H1 (cell line): ENCODE data around the gene KCNMA1. TPM values are rescaled to one million over a fixed set of nuclear protein-coding genes. Genes with fewer than 3 reads are reported as not detected.

Experiments
- CTCF ChIA-PET: fragments of 300-600 bp; sonication (Branson Sonifier 250); formaldehyde crosslinking; loops from one replicate; lab custom pipeline; 2021; ENCODE audit not compliant: partially characterized antibody; lab: Charles Lee
- POLR2A ChIA-PET: fragments of 300-600 bp; sonication (Branson Sonifier 250); formaldehyde crosslinking; loops from one replicate; lab custom pipeline; 2021; ENCODE audit warnings: inconsistent platforms; ENCODE audit not compliant: partially characterized antibody; lab: Charles Lee
- DNase-seq, 2 experiments: peaks; one replicate each; pipeline versions ENCODE4 v3.0.0 to v3.0.0-alpha.2; 2010 to 2022; ENCODE audit warnings: low spot score in 2 of 2, low read depth in 1 of 2, mixed read lengths in 1 of 2
- FAIRE-seq: peaks from 2 replicates; lab custom pipeline; 2011; peaks lifted over from hg19 to GRCh38; lab: Jason Lieb, UNC
- H2AFZ ChIP-seq: 2 replicates; pipeline ENCODE4 v1.8.1; 2012; ENCODE audit warnings: low read length, inconsistent platforms
- H2AK5ac ChIP-seq: 2 replicates; pipeline ENCODE4 v1.6.1; 2013; ENCODE audit warnings: low read depth, low read length
- H2BK120ac ChIP-seq: replicated peaks from 2 replicates; pipeline ENCODE3; 2013; ENCODE audit warnings: low read depth, low read length, inconsistent platforms
- H2BK12ac ChIP-seq: 2 replicates; pipeline ENCODE4 v1.6.1; 2013; ENCODE audit warnings: low read depth, low read length
- H2BK15ac ChIP-seq: 2 replicates; pipeline ENCODE4 v1.6.1; 2013; ENCODE audit warnings: low read length
- H2BK20ac ChIP-seq: 2 replicates; pipeline ENCODE4 v1.6.1; 2013; ENCODE audit warnings: low read length
- H2BK5ac ChIP-seq: 2 replicates; pipeline ENCODE4 v1.6.1; 2013; ENCODE audit warnings: low read depth, low read length
- H3K14ac ChIP-seq: 2 replicates; pipeline ENCODE4 v1.6.1; 2013; ENCODE audit warnings: inconsistent platforms; ENCODE audit not compliant: insufficient read length
- H3K18ac ChIP-seq: 2 replicates; pipeline ENCODE4 v1.6.1; 2013; ENCODE audit warnings: low read length; ENCODE audit errors: extremely low read depth
- H3K23ac ChIP-seq: 2 replicates; pipeline ENCODE4 v1.6.1; 2013; ENCODE audit warnings: inconsistent platforms; ENCODE audit not compliant: insufficient read length
- H3K23me2 ChIP-seq: 2 replicates; pipeline ENCODE4 v1.6.1; 2013; ENCODE audit warnings: low read depth, low read length
- H3K27ac ChIP-seq: 2 replicates; pipeline ENCODE4 v1.6.1; 2011; ENCODE audit warnings: low read depth, low read length, inconsistent platforms
- H3K27me3 ChIP-seq, 4 experiments: replicated peaks in 1 of 4; 1 replicate in 1 of 4; 2 replicates in 3 of 4; pipeline versions ENCODE4 v1.6.1 to v1.8.1; 2011 to 2013; ENCODE audit warnings: low read length in 3 of 4, mild to moderate bottlenecking in 3 of 4, inconsistent platforms in 2 of 4, mixed read lengths in 2 of 4, moderate library complexity in 1 of 4; ENCODE audit not compliant: control insufficient read depth in 3 of 4, insufficient read depth in 3 of 4; ENCODE audit errors: extremely low read depth in 1 of 4
- H3K36me3 ChIP-seq, 4 experiments: 2 replicates each; pipeline versions ENCODE4 v1.6.1 to v1.8.1; 2011 to 2013; ENCODE audit warnings: mild to moderate bottlenecking in 4 of 4, low read length in 3 of 4, moderate library complexity in 2 of 4, control low read depth in 1 of 4, inconsistent platforms in 1 of 4; ENCODE audit not compliant: insufficient read depth in 4 of 4, control insufficient read depth in 2 of 4
- H3K4ac ChIP-seq: replicated peaks from 2 replicates; pipeline ENCODE3; 2013; ENCODE audit warnings: low read length, low read depth, mixed read lengths, inconsistent platforms; ENCODE audit not compliant: insufficient read length
- H3K4me1 ChIP-seq, 4 experiments: replicated peaks in 1 of 4; 1 replicate in 1 of 4; 2 replicates in 3 of 4; pipeline versions ENCODE4 v1.6.1 to v1.8.1; 2011 to 2013; ENCODE audit warnings: low read length in 3 of 4, inconsistent platforms in 2 of 4, mixed read lengths in 1 of 4; ENCODE audit not compliant: insufficient read depth in 4 of 4, control insufficient read depth in 3 of 4
- H3K4me2 ChIP-seq, 2 experiments: 2 replicates each; pipeline versions ENCODE4 v1.6.1 to v1.8.1; 2011 to 2013; ENCODE audit warnings: low read depth in 2 of 2, low read length in 2 of 2, control low read depth in 1 of 2, inconsistent platforms in 1 of 2, mild to moderate bottlenecking in 1 of 2; ENCODE audit not compliant: insufficient read depth in 1 of 2
- H3K4me3 ChIP-seq, 4 experiments: fragments of 200-600, 300-600 bp in 1 of 4; sonication (generic), shearing (Covaris generic), sonication (Bioruptor Twin) in 1 of 4; 2 replicates each; pipeline versions ENCODE4 v1.5.1 to v1.8.1; 2011 to 2016; ENCODE audit warnings: low read length in 4 of 4, low read depth in 3 of 4, control low read depth in 2 of 4, inconsistent platforms in 2 of 4, mild to moderate bottlenecking in 2 of 4, mixed read lengths in 1 of 4, moderate library complexity in 1 of 4; ENCODE audit not compliant: insufficient read depth in 2 of 4; ENCODE audit errors: extremely low read depth in 1 of 4
- H3K56ac ChIP-seq: replicated peaks from 2 replicates; pipeline ENCODE3; 2013; ENCODE audit warnings: low read depth, mild to moderate bottlenecking, mixed read lengths, low read length, inconsistent platforms; ENCODE audit not compliant: insufficient read length
- H3K79me1 ChIP-seq: 2 replicates; pipeline ENCODE4 v1.6.1; 2013; ENCODE audit warnings: low read depth, low read length, control low read depth
- H3K79me2 ChIP-seq, 2 experiments: 2 replicates each; pipeline versions ENCODE4 v1.6.1 to v1.8.1; 2012 to 2013; ENCODE audit warnings: low read length in 2 of 2, mild to moderate bottlenecking in 2 of 2, inconsistent platforms in 1 of 2; ENCODE audit not compliant: insufficient read depth in 2 of 2, control insufficient read depth in 1 of 2
- H3K9ac ChIP-seq, 4 experiments: replicated peaks in 1 of 4; 1 replicate in 1 of 4; 2 replicates in 3 of 4; pipeline versions ENCODE4 v1.6.1 to v1.8.1; 2011 to 2013; ENCODE audit warnings: low read depth in 3 of 4, low read length in 3 of 4, control low read depth in 2 of 4, mild to moderate bottlenecking in 2 of 4, moderate library complexity in 2 of 4, inconsistent platforms in 1 of 4; ENCODE audit errors: extremely low read depth in 1 of 4
- H3K9me3 ChIP-seq, 2 experiments: 2 replicates each; pipeline versions ENCODE4 v1.6.1 to v1.8.1; 2012 to 2013; ENCODE audit warnings: mild to moderate bottlenecking in 2 of 2, moderate library complexity in 2 of 2, control low read depth in 1 of 2, inconsistent platforms in 1 of 2, low read depth in 1 of 2, low read length in 1 of 2, mixed read lengths in 1 of 2; ENCODE audit not compliant: insufficient read depth in 2 of 2
- H4K20me1 ChIP-seq, 2 experiments: replicated peaks in 1 of 2; 2 replicates each; pipeline versions ENCODE3 to v1.8.1; 2011 to 2013; ENCODE audit warnings: inconsistent platforms in 2 of 2, low read length in 2 of 2, mild to moderate bottlenecking in 1 of 2; ENCODE audit not compliant: insufficient read depth in 2 of 2, control insufficient read depth in 1 of 2
- H4K5ac ChIP-seq: 2 replicates; pipeline ENCODE4 v1.6.1; 2013; ENCODE audit warnings: low read length, low read depth, mixed read lengths, inconsistent platforms; ENCODE audit not compliant: insufficient read length
- H4K8ac ChIP-seq: 2 replicates; pipeline ENCODE4 v1.8.0; 2013; ENCODE audit warnings: mild to moderate bottlenecking, moderate library complexity, low read length, inconsistent platforms; ENCODE audit not compliant: insufficient read depth; ENCODE audit errors: extremely low read depth
- H4K91ac ChIP-seq: replicated peaks from 2 replicates; pipeline ENCODE3; 2013; ENCODE audit warnings: low read length, mixed read lengths, inconsistent platforms; ENCODE audit not compliant: insufficient read length
- CEBPB ChIP-seq: IDR thresholded peaks from 2 replicates; pipeline ENCODE4 v1.6.1; 2012; ENCODE audit warnings: low read depth, low read length
- CHD2 ChIP-seq: IDR thresholded peaks from 2 replicates; pipeline ENCODE4 v1.6.1; 2012; ENCODE audit warnings: low read length, improper control_type of control experiment
- EP300 ChIP-seq, 2 experiments: IDR thresholded peaks; 1 replicate in 1 of 2; 2 replicates in 1 of 2; pipeline ENCODE4 v1.6.1; 2011 to 2012; ENCODE audit warnings: low read depth in 2 of 2, low read length in 2 of 2, mild to moderate bottlenecking in 2 of 2, borderline replicate concordance in 1 of 2, inconsistent platforms in 1 of 2, moderate library complexity in 1 of 2
- EZH2 ChIP-seq: fragments of 200-600 bp; sonication (generic); IDR thresholded peaks from 2 replicates; pipeline ENCODE4 v1.7.1; 2012; ENCODE audit warnings: low read depth, mild to moderate bottlenecking, moderate library complexity, low read length, inconsistent platforms; ENCODE audit not compliant: severe bottlenecking
- HDAC2 ChIP-seq, 2 experiments: fragments of 300-600 bp in 1 of 2; sonication (generic) in 1 of 2; IDR thresholded peaks; 2 replicates each; pipeline ENCODE4 v1.6.1; 2011 to 2012; ENCODE audit warnings: low read depth in 2 of 2, low read length in 2 of 2, mild to moderate bottlenecking in 2 of 2, moderate library complexity in 2 of 2, borderline replicate concordance in 1 of 2, inconsistent platforms in 1 of 2
- JUN ChIP-seq: IDR thresholded peaks from 2 replicates; pipeline ENCODE4 v1.6.1; 2011; ENCODE audit warnings: low read depth, mild to moderate bottlenecking, improper control_type of control experiment, low read length
- MAX ChIP-seq: IDR thresholded peaks from 2 replicates; pipeline ENCODE4 v1.6.1; 2012; ENCODE audit warnings: inconsistent platforms
- PHF8 ChIP-seq: fragments of 200-600 bp; sonication (generic); conservative IDR thresholded peaks from 2 replicates; pipeline ENCODE4 v1.7.1; 2012; ENCODE audit warnings: low read depth, mild to moderate bottlenecking, inconsistent platforms, low read length, moderate library complexity
- RFX5 ChIP-seq: IDR thresholded peaks from 2 replicates; pipeline ENCODE4 v1.6.1; 2011; ENCODE audit warnings: low read depth, low read length, improper control_type of control experiment, borderline replicate concordance
- SAP30 ChIP-seq: fragments of 300-600 bp; sonication (generic); IDR thresholded peaks from 2 replicates; pipeline ENCODE4 v1.7.1; 2012; ENCODE audit warnings: low read length, moderate library complexity, mild to moderate bottlenecking, inconsistent platforms; ENCODE audit not compliant: insufficient read depth, insufficient replicate concordance
- SIN3A ChIP-seq, 2 experiments: IDR thresholded peaks in 1 of 2; conservative IDR thresholded peaks in 1 of 2; 2 replicates each; pipeline ENCODE4 v1.6.1; 2011 to 2012; ENCODE audit warnings: low read length in 2 of 2, improper control_type of control experiment in 1 of 2, low read depth in 1 of 2, mild to moderate bottlenecking in 1 of 2
- SIX5 ChIP-seq: IDR thresholded peaks from 2 replicates; pipeline ENCODE4 v1.6.1; 2011; ENCODE audit warnings: mild to moderate bottlenecking, low read depth, low read length
- SP1 ChIP-seq: IDR thresholded peaks from 2 replicates; pipeline ENCODE4 v1.6.1; 2011; ENCODE audit warnings: low read depth, low read length
- TAF1 ChIP-seq: IDR thresholded peaks from 2 replicates; pipeline ENCODE4 v1.6.1; 2011; ENCODE audit warnings: mild to moderate bottlenecking, low read depth, low read length
- WGBS, 2 experiments: shearing (Covaris generic) in 1 of 2; methylation state at CpG; one replicate each; pipeline versions ENCODE4 v1.1.6 to v1.1.7; 2013 to 2015; ENCODE audit warnings: low lambda C conversion rate in 2 of 2, mixed read lengths in 2 of 2, inconsistent platforms in 1 of 2, low coverage in 1 of 2, missing lambda C conversion rate in 1 of 2; ENCODE audit not compliant: insufficient replicate concordance in 2 of 2, insufficient coverage in 1 of 2, insufficient read length in 1 of 2; ENCODE audit errors: extremely low coverage in 1 of 2, missing lambda C conversion rate in 1 of 2; 5-methylcytosine and 5-hydroxymethylcytosine counted together
- polyA plus RNA-seq, 7 experiments: library from polyadenylated mRNA; depleted of rRNA in 3 of 7; stranded (reverse) in 5 of 7; unstranded in 2 of 7; fragments of >200 nt in 5 of 7; fragments of 200-250 nt in 2 of 7; gene quantifications; 1 replicate in 5 of 7; 2 replicates in 1 of 7; 4 replicates in 1 of 7; pipeline versions ENCODE4 v1.2.1 to v1.2.3, GENCODE V29; 2011 to 2013; ENCODE audit warnings: missing spikeins in 2 of 7, mixed read lengths in 2 of 7
- total RNA-seq: library from RNA; stranded (reverse); fragmentation: NEBNext Ultra II Directional; extraction: Animal tissue kit (Norgen Biotek cat#: 25700); gene quantifications from 2 replicates; pipeline ENCODE4 v1.2.1, GENCODE V29; 2021

The KCNMA1 gene
- total and polyA plus RNA-seq, 2 of the 8 experiments (the other 6 are each of a cell fraction or from before 2014, with no cell fraction given) = 10.2 to 11.1 TPM

DNA sequence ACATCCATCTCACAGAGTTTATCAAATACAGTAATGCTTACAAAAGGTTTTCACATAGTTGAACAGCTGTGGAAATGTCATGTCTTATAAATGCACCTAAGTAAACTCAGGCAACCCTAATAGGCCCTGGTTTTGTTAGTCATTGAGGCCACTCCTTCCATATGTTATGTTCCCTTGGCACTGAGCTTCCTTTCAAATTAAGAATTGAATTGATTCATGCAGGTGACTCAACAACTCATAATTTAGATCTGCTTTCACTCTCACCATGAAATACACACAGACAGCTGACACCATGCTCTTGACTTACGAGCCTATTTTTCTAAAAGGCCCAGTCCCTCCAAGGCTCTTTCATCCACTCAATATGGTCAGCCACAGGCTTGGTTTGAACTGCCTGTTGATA is 476.9 kb downstream of the KCNMA1 start:
- Histone ChIP-seq H3K23ac (no peak overlapping the region), H3K18ac (no peak overlapping the region), H4K8ac (no peak overlapping the region), H3K4me1 (peaks cover 0 to 7% (median 0%) of the 10 kb centered on the region in 4 experiments; a peak in 1 of 7 replicates), H3K4ac (no peak overlapping the region), H3K4me3 (no peak overlapping the region), H4K20me1 (no peaks in the 10 kb centered on the region), H4K91ac (no peak overlapping the region), H2BK20ac (no peak overlapping the region), H3K27me3 (no peaks in the 10 kb centered on the region), H4K5ac (no peak overlapping the region), H3K36me3 (no peaks in the 10 kb centered on the region), H3K9ac (no peak overlapping the region), H3K14ac (no peak overlapping the region), H2BK5ac (no peak overlapping the region), H2BK120ac (no peak overlapping the region), H3K9me3 (no peaks in the 10 kb centered on the region), H2AFZ (no peak overlapping the region), H3K56ac (no peak overlapping the region), H3K4me2 (no peak overlapping the region), H2AK5ac (no peak overlapping the region), H2BK12ac (no peak overlapping the region), H3K23me2 (no peaks in the 10 kb centered on the region), H3K79me1 (no peaks in the 10 kb centered on the region), H3K79me2 (no peaks in the 10 kb centered on the region), H3K27ac (no peak overlapping the region), H2BK15ac (no peak overlapping the region)
- ChIA-PET POLR2A (no interaction called here), CTCF (interaction anchor here (0.7 to 2.3 kb wide), 5 partner anchors 9 to 551 kb away, joined by 3 to 7 read pairs (median 6); no protein-coding TSS in a partner anchor)
- 77% methylated on average over 1 of the region's 1 CpG; no CpG with 5 or more reads in 1 of the 2 experiments for WGBS, 2 experiments
- DNase-seq (no peak), FAIRE-seq (no peak)
- TF ChIP-seq EZH2 (no peak), PHF8 (no peak), EP300 (IDR thresholded peaks at IDR 0.05; ENCODE audit: borderline replicate concordance in 1 of 2, low read depth in 2 of 2, low read length in 2 of 2) (no peak), SP1 (no peak), RFX5 (no peak), TAF1 (no peak), SIN3A (conservative IDR thresholded peaks at IDR 0.05 in 1 of 2, IDR thresholded peaks at IDR 0.05 in 1 of 2; ENCODE audit: low read depth in 1 of 2, low read length in 2 of 2) (no peak), SIX5 (no peak), JUN (no peak), SAP30 (no peak), HDAC2 (IDR thresholded peaks at IDR 0.05; ENCODE audit: borderline replicate concordance in 1 of 2, low read depth in 2 of 2, low read length in 2 of 2) (no peak), CHD2 (no peak), MAX (no peak), CEBPB (no peak)
